ENCODE measurements around the gene GAB4.

GRCh38 chr22:16958475-16958874 is 49.5 kb downstream of the GAB4 start:
- TF ChIP-seq CTCF (IDR thresholded peaks at IDR 0.05) (no peak), POLR2A (IDR thresholded peaks at IDR 0.05; ENCODE audit: low read depth) (no peak), EP300 (IDR thresholded peaks at IDR 0.05) (no peak), POLR2AphosphoS5 (IDR thresholded peaks at IDR 0.05) (no peak)

All from esophagus muscularis mucosa (tissue), 4 donors.